SK-N-SH treated with all-trans-retinoic acid at 6 μM for 48 hours (cell line): ENCODE results near the gene S100P.

Experiments used
- ATAC-seq: fragments of 200-7000 bp; cut with Tn5 transposase; 3 replicates; pipeline ENCODE4 v1.9.1; 2020; ENCODE audit warnings: mild to moderate bottlenecking, moderate library complexity
- ARNTL ChIP-seq: fragments of 450-650 bp; formaldehyde crosslinking; IDR thresholded peaks from 2 replicates; pipeline ENCODE4 v1.5.0; 2020; ENCODE audit warnings: low read depth, mild to moderate bottlenecking, moderate library complexity, borderline replicate concordance
- BACH2 ChIP-seq: fragments of 250-450 bp; sonication (Bioruptor Pico); IDR thresholded peaks from 2 replicates; pipeline ENCODE4 v1.9.0; 2021; ENCODE audit warnings: mild to moderate bottlenecking, borderline replicate concordance
- CREB5 ChIP-seq: fragments of 250-450 bp; sonication (Bioruptor Pico); IDR thresholded peaks from 2 replicates; pipeline ENCODE4 v1.5.1; 2020; ENCODE audit warnings: low read depth, mild to moderate bottlenecking, moderate library complexity
- CSDC2 ChIP-seq: fragments of 250-450 bp; sonication (Bioruptor Pico); IDR thresholded peaks from 2 replicates; pipeline ENCODE4 v1.5.0; 2020; ENCODE audit warnings: mild to moderate bottlenecking, moderate library complexity
- ESRRG ChIP-seq: fragments of 250-450 bp; sonication (Bioruptor Pico); IDR thresholded peaks from 2 replicates; pipeline ENCODE4 v1.6.1; 2021; ENCODE audit warnings: mild to moderate bottlenecking
- GLIS3 ChIP-seq: fragments of 250-450 bp; sonication (Bioruptor Pico); IDR thresholded peaks from 2 replicates; pipeline ENCODE4 v1.5.0; 2020; ENCODE audit warnings: mild to moderate bottlenecking, moderate library complexity
- ISL1 ChIP-seq: fragments of 250-450 bp; sonication (Bioruptor Pico); IDR thresholded peaks from 2 replicates; pipeline ENCODE4 v2.1.2; 2022; ENCODE audit warnings: mild to moderate bottlenecking, moderate library complexity
- OSR1 ChIP-seq: fragments of 250-450 bp; sonication (Bioruptor Pico); IDR thresholded peaks from 2 replicates; pipeline ENCODE4 v1.8.0; 2022; ENCODE audit warnings: moderate library complexity, mild to moderate bottlenecking, inconsistent platforms
- RARB ChIP-seq: fragments of 250-450 bp; sonication (Bioruptor Pico); IDR thresholded peaks from 2 replicates; pipeline ENCODE4 v1.8.0; 2021; ENCODE audit warnings: mild to moderate bottlenecking, moderate library complexity
- SNAI2 ChIP-seq: fragments of 250-450 bp; sonication (Bioruptor Pico); IDR thresholded peaks from 2 replicates; pipeline ENCODE4 v1.5.0; 2020; ENCODE audit warnings: mild to moderate bottlenecking, moderate library complexity
- TCF4 ChIP-seq: fragments of 250-450 bp; sonication (Bioruptor Pico); IDR thresholded peaks from 2 replicates; pipeline ENCODE4 v1.8.0; 2021; ENCODE audit warnings: mild to moderate bottlenecking, moderate library complexity, borderline replicate concordance
- TOX ChIP-seq: fragments of 250-450 bp; sonication (Bioruptor Pico); IDR thresholded peaks from 2 replicates; pipeline ENCODE4 v1.8.0; 2021; ENCODE audit warnings: mild to moderate bottlenecking, moderate library complexity, borderline replicate concordance
- ZC3H10 ChIP-seq: fragments of 250-450 bp; sonication (Bioruptor Pico); IDR thresholded peaks from 2 replicates; pipeline ENCODE4 v1.5.1; 2021; ENCODE audit warnings: mild to moderate bottlenecking, moderate library complexity
- ZFP3 ChIP-seq: fragments of 250-450 bp; sonication (Bioruptor Pico); IDR thresholded peaks from 2 replicates; pipeline ENCODE4 v1.5.0; 2020; ENCODE audit warnings: mild to moderate bottlenecking, moderate library complexity
- ZFP30 ChIP-seq: fragments of 450-650 bp; formaldehyde crosslinking; IDR thresholded peaks from 2 replicates; pipeline ENCODE4 v1.5.0; 2022; ENCODE audit warnings: mild to moderate bottlenecking, moderate library complexity
- ZNF565 ChIP-seq: fragments of 450-650 bp; formaldehyde crosslinking; conservative IDR thresholded peaks from 2 replicates; pipeline ENCODE4 v1.5.0; 2020; ENCODE audit warnings: low read depth, mild to moderate bottlenecking, moderate library complexity
- ZNF8 ChIP-seq: fragments of 450-650 bp; formaldehyde crosslinking; IDR thresholded peaks from 2 replicates; pipeline ENCODE4 v1.5.0; 2020; ENCODE audit warnings: mild to moderate bottlenecking, moderate library complexity

Gene S100P

GRCh38 chr4:6739920-6740319, 46.2 kb downstream of the S100P start (continued):
- TF ChIP-seq CREB5 (CRISPR knock-in tag) (no peak), BACH2 (no peak), GLIS3 (no peak), TOX (CRISPR knock-in tag) (no peak), ESRRG (CRISPR knock-in tag) (no peak), ISL1 (CRISPR knock-in tag) (no peak), ZC3H10 (no peak), ZFP30 (CRISPR knock-in tag) (no peak), RARB (no peak), ZNF565 (CRISPR knock-in tag) (no peak)
- TF ChIP-seq, all 23 proteins: peak for 0

DNA sequence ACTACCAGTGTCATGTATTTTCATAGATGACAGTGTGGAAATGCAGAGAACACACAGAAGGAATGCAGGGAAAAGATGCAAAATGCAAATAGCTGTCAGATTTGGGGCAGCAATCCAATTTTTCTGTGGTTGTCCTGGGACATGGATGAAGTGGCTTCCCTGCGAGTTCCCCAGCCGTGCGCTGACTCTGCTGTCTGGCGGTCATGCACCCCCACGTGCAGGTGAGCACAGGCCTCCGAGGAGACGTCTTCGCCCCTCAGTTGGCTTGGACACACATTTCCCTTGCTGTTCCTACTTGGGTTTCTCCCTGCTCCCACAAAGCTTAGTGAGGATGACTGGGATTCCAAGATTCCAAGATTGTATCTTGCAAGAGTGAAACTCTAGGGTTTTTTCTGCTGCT, 46.7 kb downstream of the S100P start:
- ATAC-seq: no peak
- TF ChIP-seq ZNF565 (CRISPR knock-in tag) (no peak), GLIS3 (no peak), BACH2 (no peak), ZFP3 (CRISPR knock-in tag) (no peak), CREB5 (CRISPR knock-in tag) (no peak), RARB (no peak), ZNF8 (CRISPR knock-in tag) (no peak), ARNTL (no peak)

- no peak for ATAC-seq
- TF ChIP-seq TCF4 (CRISPR knock-in tag): no peak
- no peak for TF ChIP-seq RARB
- no peak for TF ChIP-seq SNAI2 (CRISPR knock-in tag)
- TF ChIP-seq ARNTL: no peak
Measured at GRCh38 chr4:6742507-6742906, 48.8 kb downstream of the S100P start.

- ATAC-seq: no peak
- TF ChIP-seq OSR1 (CRISPR knock-in tag) (no peak), ZFP3 (CRISPR knock-in tag) (no peak), ISL1 (CRISPR knock-in tag) (no peak), SNAI2 (CRISPR knock-in tag) (no peak), CSDC2 (no peak), ZNF565 (CRISPR knock-in tag) (no peak), TOX (CRISPR knock-in tag) (no peak)
Measured at GRCh38 chr4:6742989-6743388, 49.3 kb downstream of the S100P start.
